ENCODE measurements around the gene AMOTL1.
"Not testable (repeated sequence)": the region's sequence is repeated elsewhere in the genome, so short reads cannot be mapped to it uniquely, and the experiment has no call there.

The AMOTL1 gene

GRCh38 chr11:94849839-94850238 lies 81.7 kb downstream of the AMOTL1 start:
- Histone ChIP-seq H3K27me3 (ENCODE audit: insufficient read depth, low read depth, severe bottlenecking) (no peaks in the 10 kb centered on the region), H3K4me3 (ENCODE audit: low read depth, low read length) (no peak overlapping the region), H3K36me3 (peaks cover 65% of the 10 kb centered on the region), H3K27ac (no peak overlapping the region), H3K9me3 (ENCODE audit: severe bottlenecking) (no peaks in the 10 kb centered on the region)
- TF ChIP-seq CTCF (IDR thresholded peaks at IDR 0.05; ENCODE audit: low read depth, low read length) = no peak
- no peak for DNase-seq

DNA sequence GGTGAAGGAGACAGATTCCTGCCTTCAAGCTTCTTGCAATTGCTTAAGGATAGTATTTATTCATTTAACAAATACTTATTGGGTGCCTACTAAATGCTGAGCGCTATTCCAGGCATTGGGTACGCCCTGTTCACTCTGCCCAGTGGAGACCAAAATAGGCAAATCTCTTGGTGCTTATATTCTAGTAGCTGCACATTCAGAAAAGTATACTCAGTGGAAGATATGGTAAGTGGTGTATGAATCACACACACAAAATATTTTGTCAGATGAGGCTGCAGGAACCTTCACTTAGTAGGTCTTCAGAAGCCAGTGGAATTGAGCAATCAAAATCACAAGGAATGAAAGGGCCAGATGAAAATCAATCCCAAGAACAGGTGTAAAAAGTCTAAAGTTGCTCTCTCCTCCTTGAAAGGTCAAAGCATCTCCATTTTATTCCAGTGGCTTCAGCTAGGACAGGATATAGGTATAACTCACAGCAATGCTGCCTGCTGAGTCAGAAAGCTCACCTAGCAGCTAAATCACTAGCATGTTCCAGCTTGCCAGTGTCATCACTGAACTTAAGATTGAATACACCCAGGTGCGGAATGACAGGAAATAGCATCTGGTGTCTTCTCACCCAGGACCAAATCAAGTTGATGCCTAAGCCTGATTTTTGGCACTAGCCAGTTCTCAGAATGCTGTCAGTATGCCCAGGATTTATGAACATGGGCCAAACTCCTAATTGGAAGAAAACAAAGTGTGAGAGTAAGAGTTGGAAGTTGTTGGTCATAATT lies 83.9 kb downstream of the AMOTL1 start:
- TF ChIP-seq CTCF (IDR thresholded peaks at IDR 0.05; ENCODE audit: low read depth, low read length) = no peak
- H3K27ac ChIP-seq = no peak overlapping the region
- H3K36me3 ChIP-seq = peaks cover 80% of the 10 kb centered on the region
- no peaks in the 10 kb centered on the region for H3K9me3 ChIP-seq (ENCODE audit: severe bottlenecking)
- H3K27me3 ChIP-seq (ENCODE audit: insufficient read depth, low read depth, severe bottlenecking) = no peaks in the 10 kb centered on the region
- no peak for DNase-seq
- H3K4me3 ChIP-seq (ENCODE audit: low read depth, low read length) = no peak overlapping the region

DNA sequence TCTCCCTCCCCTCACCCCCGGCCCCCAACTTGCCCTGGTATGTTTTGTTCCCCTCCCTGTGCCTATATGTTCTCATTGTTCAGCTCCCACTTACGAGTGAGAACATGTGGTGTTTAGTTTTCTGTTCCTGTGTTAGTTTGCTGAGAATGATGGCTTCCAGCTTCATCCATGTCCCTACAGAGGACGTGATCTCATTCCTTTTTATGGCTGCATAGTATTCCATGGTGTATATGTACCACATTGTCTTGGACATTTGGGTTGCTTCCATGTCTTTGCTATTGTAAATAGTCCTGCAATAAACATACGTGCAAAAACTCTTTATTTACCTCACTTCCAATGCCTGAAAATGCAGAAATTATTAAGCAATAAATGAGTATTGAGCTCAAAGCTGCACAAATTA lies 85.1 kb downstream of the AMOTL1 start:
- not testable (repeated sequence) for H3K27ac ChIP-seq; H3K9me3 ChIP-seq (ENCODE audit: severe bottlenecking); H3K4me3 ChIP-seq (ENCODE audit: low read depth, low read length); DNase-seq; H3K27me3 ChIP-seq (ENCODE audit: insufficient read depth, low read depth, severe bottlenecking)
- peaks cover 80% of the 10 kb centered on the region for H3K36me3 ChIP-seq

- Histone ChIP-seq H3K36me3 (peaks cover 80% of the 10 kb centered on the region), H3K9me3 (ENCODE audit: severe bottlenecking) (no peaks in the 10 kb centered on the region), H3K27ac (no peak overlapping the region), H3K27me3 (ENCODE audit: insufficient read depth, low read depth, severe bottlenecking) (no peaks in the 10 kb centered on the region), H3K4me3 (ENCODE audit: low read depth, low read length) (no peak overlapping the region)
- DNase-seq = no peak
- TF ChIP-seq CTCF (IDR thresholded peaks at IDR 0.05; ENCODE audit: low read depth, low read length) = no peak
Measured at GRCh38 chr11:94853836-94854235, 85.7 kb downstream of the AMOTL1 start.

- no peak overlapping the region for H3K4me3 ChIP-seq (ENCODE audit: low read depth, low read length)
- peaks cover 83% of the 10 kb centered on the region for H3K36me3 ChIP-seq
- H3K9me3 ChIP-seq (ENCODE audit: severe bottlenecking) = no peaks in the 10 kb centered on the region
- H3K27me3 ChIP-seq (ENCODE audit: insufficient read depth, low read depth, severe bottlenecking) = no peaks in the 10 kb centered on the region
- no peak for TF ChIP-seq CTCF (IDR thresholded peaks at IDR 0.05; ENCODE audit: low read depth, low read length)
- no peak for DNase-seq
- no peak overlapping the region for H3K27ac ChIP-seq
Measured at GRCh38 chr11:94854770-94855633, 86.8 kb downstream of the AMOTL1 start.

DNA sequence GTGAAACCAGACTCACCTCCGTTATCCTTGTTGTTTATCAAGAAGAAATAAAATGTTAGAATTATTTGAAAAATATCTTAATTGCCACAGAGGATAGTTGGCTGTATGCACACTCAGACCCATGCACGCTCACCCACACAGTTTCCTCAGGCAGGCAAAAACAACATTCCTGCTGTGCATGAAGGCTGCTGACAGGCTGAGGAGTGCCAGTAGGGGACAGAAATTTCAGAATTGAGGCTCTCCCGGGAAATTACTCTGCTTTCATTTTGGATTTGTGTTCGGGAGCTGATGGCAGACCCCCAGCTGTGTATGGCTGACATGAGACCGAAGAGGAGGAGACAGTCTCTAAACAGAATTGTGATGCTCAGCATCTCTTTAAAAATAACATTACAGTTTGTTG lies 87.5 kb downstream of the AMOTL1 start:
- peaks cover 83% of the 10 kb centered on the region for H3K36me3 ChIP-seq
- H3K27me3 ChIP-seq (ENCODE audit: insufficient read depth, low read depth, severe bottlenecking) = no peaks in the 10 kb centered on the region
- H3K4me3 ChIP-seq (ENCODE audit: low read depth, low read length) = no peak overlapping the region
- DNase-seq = no peak
- no peaks in the 10 kb centered on the region for H3K9me3 ChIP-seq (ENCODE audit: severe bottlenecking)
- no peak for TF ChIP-seq CTCF (IDR thresholded peaks at IDR 0.05; ENCODE audit: low read depth, low read length)
- H3K27ac ChIP-seq = no peak overlapping the region
